ENCODE measurements around the gene OSBPL3.
A peak's percentile ranks its signal among the peaks of the same experiment; 100 is the strongest.

OSBPL3 gene

GRCh38 chr7:24756545-24757352 lies 223.2 kb downstream of the OSBPL3 start:
- TF ChIP-seq CTCF (conservative IDR thresholded peaks at IDR 0.05; ENCODE audit: low read depth, low read length), result no peak
- peak; percentile 50 for DNase-seq (ENCODE audit: low read depth)

GRCh38 chr7:24755541-24756407 lies 224.2 kb downstream of the OSBPL3 start:
- no peak for TF ChIP-seq CTCF (conservative IDR thresholded peaks at IDR 0.05; ENCODE audit: low read depth, low read length)
- H3K4me3 ChIP-seq (ENCODE audit: low read depth, low read length), result no peak overlapping the region
- peak; percentile 69 for DNase-seq (ENCODE audit: low read depth)

More at GRCh38 chr7:24756545-24757352, 223.2 kb downstream of the OSBPL3 start:
- peak overlapping the region; percentile 75 for H3K4me3 ChIP-seq (ENCODE audit: low read depth, low read length)

- no peak for TF ChIP-seq CTCF (conservative IDR thresholded peaks at IDR 0.05; ENCODE audit: low read depth, low read length)
- H3K4me3 ChIP-seq (ENCODE audit: low read depth, low read length), result no peak overlapping the region
- no peak for DNase-seq (ENCODE audit: low read depth)
These were observed 225.0 kb downstream of the OSBPL3 start for GRCh38 chr7:24754906-24755506.

GRCh38 chr7:24752073-24752800 lies 227.7 kb downstream of the OSBPL3 start:
- no peak overlapping the region for H3K4me3 ChIP-seq (ENCODE audit: low read depth, low read length)
- TF ChIP-seq CTCF (conservative IDR thresholded peaks at IDR 0.05; ENCODE audit: low read depth, low read length), result no peak
- no peak for DNase-seq (ENCODE audit: low read depth)

GRCh38 chr7:24751484-24751883 lies 228.5 kb downstream of the OSBPL3 start:
- H3K4me3 ChIP-seq (ENCODE audit: low read depth, low read length), result no peak overlapping the region
- no peak for DNase-seq (ENCODE audit: low read depth)
- no peak for TF ChIP-seq CTCF (conservative IDR thresholded peaks at IDR 0.05; ENCODE audit: low read depth, low read length)

GRCh38 chr7:24750441-24751055 lies 229.4 kb downstream of the OSBPL3 start:
- H3K4me3 ChIP-seq (ENCODE audit: low read depth, low read length), result no peak overlapping the region
- TF ChIP-seq CTCF (conservative IDR thresholded peaks at IDR 0.05; ENCODE audit: low read depth, low read length), result no peak
- DNase-seq (ENCODE audit: low read depth), result peak; percentile 48

Data from choroid plexus epithelial cell (primary cell).